CD4-positive, alpha-beta T cell (primary cell): Measurements from ENCODE around the gene CDCP2. TPM values are rescaled to one million over a fixed set of nuclear protein-coding genes. Genes with fewer than 3 reads are reported as not detected.

ENCODE experiments used
- ATAC-seq: fragments of 200-7000 bp; cut with Tn5 transposase; one replicate; pipeline ENCODE4 v1.10.0; 2022; ENCODE audit warnings: mild to moderate bottlenecking; ENCODE audit not compliant: poor library complexity
- CTCF ChIA-PET: fragments of 350-600 bp; sonication (Branson Sonifier 250); formaldehyde crosslinking; loops from one replicate; lab custom pipeline; 2021; ENCODE audit warnings: antibody characterized with exemption, inconsistent platforms; lab: Charles Lee
- POLR2A ChIA-PET: fragments of 350-600 bp; sonication (Branson Sonifier 250); formaldehyde crosslinking; loops from one replicate; lab custom pipeline; 2021; ENCODE audit warnings: antibody characterized with exemption, inconsistent platforms; lab: Charles Lee
- DNase-seq, 14 experiments: peaks; one replicate each; pipeline ENCODE4 v3.0.0-alpha.2; 2013 to 2020; ENCODE audit warnings: mixed read lengths in 2 of 14
- H3K27ac ChIP-seq, 2 donors: one replicate each; pipeline versions ENCODE4 v1.5.1 to v1.7.0; 2013; ENCODE audit warnings: low read length in 2 of 2, low read depth in 1 of 2, mild to moderate bottlenecking in 1 of 2
- H3K27me3 ChIP-seq, 2 experiments: 1 replicate in 1 of 2; 2 replicates in 1 of 2; pipeline versions ENCODE4 v1.6.1 to v1.7.0; 2013; ENCODE audit warnings: low read length in 2 of 2, control low read depth in 1 of 2, mild to moderate bottlenecking in 1 of 2, moderate library complexity in 1 of 2; ENCODE audit not compliant: insufficient read depth in 2 of 2, control insufficient read depth in 1 of 2
- H3K36me3 ChIP-seq: one replicate; pipeline ENCODE4 v1.6.1; 2013; ENCODE audit warnings: low read length, control low read depth; ENCODE audit not compliant: insufficient read depth
- H3K4me1 ChIP-seq: one replicate; pipeline ENCODE4 v1.6.1; 2013; ENCODE audit warnings: low read length, control low read depth; ENCODE audit not compliant: insufficient read depth
- H3K4me3 ChIP-seq: one replicate; pipeline ENCODE4 v1.5.1; 2013; ENCODE audit warnings: mild to moderate bottlenecking, low read length, moderate library complexity
- H3K9me3 ChIP-seq, 2 experiments: 1 replicate in 1 of 2; 2 replicates in 1 of 2; pipeline versions ENCODE4 v1.6.1 to v1.7.0; 2013; ENCODE audit warnings: low read length in 2 of 2, mild to moderate bottlenecking in 2 of 2, control low read depth in 1 of 2, moderate library complexity in 1 of 2; ENCODE audit not compliant: control insufficient read depth in 1 of 2, insufficient read depth in 1 of 2
- H3K27ac Mint-ChIP-seq: one replicate; pipeline ENCODE4 v1.8.0; 2020; ENCODE audit warnings: mixed read lengths
- H3K27me3 Mint-ChIP-seq: one replicate; pipeline ENCODE4 v1.8.0; 2021; ENCODE audit warnings: mixed read lengths
- H3K36me3 Mint-ChIP-seq: one replicate; pipeline ENCODE4 v1.8.0; 2021; ENCODE audit warnings: low read depth, mixed read lengths
- H3K4me1 Mint-ChIP-seq: one replicate; pipeline ENCODE4 v1.8.0; 2021; ENCODE audit warnings: low read depth, mixed read lengths
- H3K4me3 Mint-ChIP-seq: one replicate; pipeline ENCODE4 v1.8.0; 2020; ENCODE audit warnings: mild to moderate bottlenecking, mixed read lengths
- H3K9me3 Mint-ChIP-seq: one replicate; pipeline ENCODE4 v1.8.0; 2020; ENCODE audit warnings: mixed read lengths
- CTCF ChIP-seq: fragments of 200-600 bp; IDR thresholded peaks from one replicate; pipeline ENCODE4 v1.8.0; 2022; ENCODE audit warnings: antibody characterized with exemption, mild to moderate bottlenecking
- intact Hi-C, 2 experiments: fragments of 100-400 bp; cut with DNase I in 1 of 2; cut with micrococcal nuclease in 1 of 2; formaldehyde crosslinking; loops; one replicate each; pipeline versions ENCODE4 v1.15.1 to v1.9.0; 2023 to 2025; cut with DNase I, micrococcal nuclease
- total RNA-seq, 174 experiments: library from RNA in 2 of 174; stranded (reverse) in 2 of 174; gene quantifications; one replicate each; pipeline ENCODE4 v1.2.3 and lab custom pipeline; 2021 to 2026

Gene CDCP2
- total RNA-seq, 2 experiments from 2014 or later, result not detected

DNA sequence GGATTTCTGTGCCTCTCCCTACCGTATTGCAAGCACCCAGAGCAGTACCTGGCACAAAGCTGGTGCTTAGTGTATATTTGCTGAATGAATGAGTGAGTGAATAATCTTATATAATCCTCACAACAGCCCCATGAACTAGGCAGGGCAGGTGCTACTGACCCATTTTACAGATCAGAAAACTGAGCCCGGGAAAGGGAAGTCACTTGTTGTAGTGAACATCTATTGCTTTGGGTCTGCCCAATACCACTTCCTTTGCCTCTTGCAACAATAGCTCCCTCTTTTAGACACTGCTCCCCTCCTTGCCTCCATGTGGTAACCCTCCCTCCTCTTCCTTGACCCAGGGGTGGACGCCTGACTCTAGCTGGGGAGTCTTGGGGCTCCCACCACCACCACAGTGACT lies 3.1 kb downstream of the CDCP2 start:
- Mint-ChIP-seq H3K9me3 (no peaks in the 10 kb centered on the region), H3K4me1 (no peaks in the 10 kb centered on the region), H3K27me3 (no peaks in the 10 kb centered on the region), H3K36me3 (no peaks in the 10 kb centered on the region), H3K4me3 (no peak overlapping the region), H3K27ac (no peak overlapping the region)
- POLR2A ChIA-PET, result no interaction called here
- no peak overlapping the region for H3K4me3 ChIP-seq
- CTCF ChIA-PET, result no interaction called here
- ATAC-seq (no peak), DNase-seq (peak in 1 of 14 experiments; percentile 8)
- no peaks in the 10 kb centered on the region for H3K4me1 ChIP-seq
- H3K9me3 ChIP-seq, result no peaks in the 10 kb centered on the region
- no peaks in the 10 kb centered on the region for H3K27me3 ChIP-seq
- TF ChIP-seq CTCF, result no peak
- no peaks in the 10 kb centered on the region for H3K36me3 ChIP-seq
- no peak overlapping the region for H3K27ac ChIP-seq
- intact Hi-C loops, result no loop called here

DNA sequence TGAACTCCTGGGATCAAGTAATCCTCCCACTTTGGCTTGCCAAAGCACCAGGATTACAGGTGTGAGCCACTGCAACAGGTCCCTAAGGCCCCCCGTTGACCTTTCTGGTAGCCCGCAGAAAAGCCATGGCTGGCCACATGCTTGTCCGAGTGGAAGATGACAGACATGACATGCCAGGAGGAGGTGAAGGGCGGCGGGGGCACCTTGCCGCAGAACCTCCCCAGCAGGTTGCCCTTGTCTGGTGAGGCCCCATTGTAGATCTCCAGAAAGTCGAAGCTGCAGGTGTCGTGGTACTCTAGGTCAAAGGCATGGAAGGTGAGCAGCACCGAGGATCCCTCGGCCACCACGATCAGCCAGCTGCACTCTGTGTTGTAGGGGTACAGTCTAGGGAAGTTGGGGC lies 8.4 kb downstream of the CDCP2 start:
- Histone ChIP-seq H3K4me1 (no peaks in the 10 kb centered on the region), H3K27ac (no peak overlapping the region), H3K4me3 (no peak overlapping the region), H3K27me3 (no peaks in the 10 kb centered on the region), H3K36me3 (no peaks in the 10 kb centered on the region), H3K9me3 (no peaks in the 10 kb centered on the region)
- Mint-ChIP-seq H3K36me3 (no peaks in the 10 kb centered on the region), H3K4me3 (no peak overlapping the region), H3K27me3 (no peaks in the 10 kb centered on the region), H3K4me1 (no peaks in the 10 kb centered on the region), H3K27ac (no peak overlapping the region), H3K9me3 (no peaks in the 10 kb centered on the region)
- no peak for TF ChIP-seq CTCF
- ATAC-seq (no peak), DNase-seq (no peak)
- ChIA-PET CTCF (no interaction called here), POLR2A (no interaction called here)
- intact Hi-C loops, result no loop called here

GRCh38 chr1:54142146-54142900 lies 10.5 kb downstream of the CDCP2 start:
- intact Hi-C loops, result no loop called here

More at GRCh38 chr1:54142146-54142900, 10.5 kb downstream of the CDCP2 start:
- Histone ChIP-seq H3K27me3 (no peaks in the 10 kb centered on the region), H3K4me1 (no peaks in the 10 kb centered on the region), H3K4me3 (no peak overlapping the region), H3K36me3 (no peaks in the 10 kb centered on the region), H3K27ac (no peak overlapping the region), H3K9me3 (peaks cover 0 to 4% of the 10 kb centered on the region in 2 experiments)
- TF ChIP-seq CTCF, result no peak
- Mint-ChIP-seq H3K4me1 (no peaks in the 10 kb centered on the region), H3K36me3 (no peaks in the 10 kb centered on the region), H3K27me3 (no peaks in the 10 kb centered on the region), H3K4me3 (no peak overlapping the region), H3K9me3 (no peaks in the 10 kb centered on the region), H3K27ac (no peak overlapping the region)
- ATAC-seq (no peak), DNase-seq (no peak)
- POLR2A ChIA-PET, result no interaction called here
- CTCF ChIA-PET, result no interaction called here
